K562 (cell line): ENCODE results near the gene CCDC92. TPM values are rescaled to one million over a fixed set of nuclear protein-coding genes. Genes with fewer than 3 reads are reported as not detected.

Experiments
- CBX5 ChIP-seq: IDR thresholded peaks from 2 replicates; pipeline ENCODE4 v1.6.1; 2014; ENCODE audit warnings: low read depth, borderline replicate concordance
- DACH1 ChIP-seq: fragments of 450-650 bp; IDR thresholded peaks from 2 replicates; pipeline ENCODE4 v1.6.1; 2018; ENCODE audit not compliant: partially characterized antibody
- ELK1 ChIP-seq: sonication (generic); formaldehyde crosslinking; IDR thresholded peaks from 2 replicates; pipeline ENCODE4 v1.8.1; 2022; ENCODE audit warnings: missing genetic modification reagents
- HDAC8 ChIP-seq: fragments of 450-650 bp; IDR thresholded peaks from 2 replicates; pipeline ENCODE4 v1.6.1; 2016; ENCODE audit warnings: mild to moderate bottlenecking, missing genetic modification characterization, moderate library complexity, missing compliant biosample characterization
- HMGXB4 ChIP-seq: sonication (generic); formaldehyde crosslinking; IDR thresholded peaks from 2 replicates; pipeline ENCODE4 v1.8.1; 2023; ENCODE audit warnings: mild to moderate bottlenecking, missing genetic modification reagents
- HNRNPH1 ChIP-seq: fragments of 200-400 bp; formaldehyde crosslinking; optimal IDR thresholded peaks from 2 replicates; pipeline ENCODE3; 2017; ENCODE audit warnings: low read depth, mild to moderate bottlenecking, low read length, moderate library complexity
- HNRNPL ChIP-seq: fragments of 200-400 bp; formaldehyde crosslinking; IDR thresholded peaks from 2 replicates; pipeline ENCODE4 v1.6.1; 2017; ENCODE audit warnings: low read depth, mild to moderate bottlenecking, low read length
- ILK ChIP-seq: fragments of 450-650 bp; IDR thresholded peaks from 2 replicates; pipeline ENCODE4 v1.6.1; 2016; ENCODE audit warnings: missing genetic modification characterization, low read depth, mild to moderate bottlenecking, missing compliant biosample characterization, moderate library complexity, borderline replicate concordance
- KDM1A ChIP-seq, 2 experiments: fragments of 450-650 bp; IDR thresholded peaks; 2 replicates each; pipeline ENCODE4 v1.6.1; 2016; ENCODE audit warnings: mild to moderate bottlenecking in 2 of 2
- MCM5 ChIP-seq: fragments of 450-650 bp; IDR thresholded peaks from 2 replicates; pipeline ENCODE4 v1.6.1; 2016; ENCODE audit warnings: low read depth
- MEIS2 ChIP-seq: fragments of 450-650 bp; IDR thresholded peaks from 2 replicates; pipeline ENCODE4 v1.6.1; 2014; ENCODE audit warnings: mild to moderate bottlenecking; ENCODE audit not compliant: partially characterized antibody
- NCOA2 ChIP-seq, 2 experiments: fragments of 450-650 bp; IDR thresholded peaks; 2 replicates each; pipeline ENCODE4 v1.6.1; 2018; ENCODE audit warnings: mild to moderate bottlenecking in 2 of 2, moderate library complexity in 1 of 2; ENCODE audit not compliant: partially characterized antibody in 2 of 2
- RBM14 ChIP-seq: fragments of 200-400 bp; formaldehyde crosslinking; IDR thresholded peaks from 2 replicates; pipeline ENCODE4 v1.6.1; 2018; ENCODE audit warnings: low read depth, mild to moderate bottlenecking, low read length, moderate library complexity, borderline replicate concordance; ENCODE audit not compliant: insufficient read depth
- RHOXF2B ChIP-seq: fragments of 250-450 bp; sonication (Bioruptor Pico); conservative IDR thresholded peaks from 2 replicates; pipeline ENCODE4 v1.5.1; 2021
- SOX6 ChIP-seq: fragments of 450-650 bp; IDR thresholded peaks from 2 replicates; pipeline ENCODE4 v1.6.1; 2014; ENCODE audit warnings: mild to moderate bottlenecking
- SP1 ChIP-seq: sonication (generic); formaldehyde crosslinking; IDR thresholded peaks from 2 replicates; pipeline ENCODE4 v1.8.1; 2022; ENCODE audit warnings: mild to moderate bottlenecking, missing genetic modification reagents
- ZBTB9 ChIP-seq: fragments of 450-650 bp; formaldehyde crosslinking; IDR thresholded peaks from 2 replicates; pipeline ENCODE4 v1.4.0; 2020; ENCODE audit warnings: mild to moderate bottlenecking, moderate library complexity
- ZNF717 ChIP-seq: fragments of 250-450 bp; sonication (Bioruptor Pico); IDR thresholded peaks from 2 replicates; pipeline ENCODE4 v1.5.0; 2021
- ZNF77 ChIP-seq: fragments of 250-450 bp; sonication (Bioruptor Pico); IDR thresholded peaks from 2 replicates; pipeline ENCODE4 v1.5.0; 2020
- polyA plus RNA-seq, 8 experiments: library from polyadenylated mRNA; depleted of rRNA in 4 of 8; stranded (reverse) in 5 of 8; unstranded in 3 of 8; fragments of >200 nt; fragmentation: Nextera tagmentation in 2 of 8; fragmentation: Illumina TruSeq in 1 of 8; extraction: Ambion mirVana in 2 of 8; extraction: Trizol in 1 of 8; gene quantifications; 2 replicates each; pipeline versions ENCODE4 v1.2.1 to v1.2.3, GENCODE V29; 2011 to 2014; ENCODE audit warnings: inconsistent platforms in 1 of 8, missing spikeins in 1 of 8
- total RNA-seq, 7 experiments: library from RNA; depleted of rRNA in 6 of 7; stranded (reverse); fragments of >200 nt in 6 of 7; fragmentation: Illumina TruSeq in 2 of 7; extraction: Trizol in 2 of 7; gene quantifications; 2 replicates each; pipeline versions ENCODE4 v1.2.1 to v1.2.3, GENCODE V29; 2011 to 2021; ENCODE audit warnings: low replicate concordance in 1 of 7
- TF ChIP-seq, protein P1 (sequence below): fragments of 450-650 bp; IDR thresholded peaks from 2 replicates; pipeline ENCODE4 v1.6.1; 2016
- TF ChIP-seq, protein P2 (sequence below): sonication (generic); formaldehyde crosslinking; IDR thresholded peaks from 2 replicates; pipeline ENCODE4 v1.9.0; 2022; ENCODE audit warnings: mild to moderate bottlenecking, missing genetic modification reagents
- TF ChIP-seq, protein P3 (sequence below), 2 experiments: fragments of 450-650 bp in 1 of 2; sonication (generic) in 1 of 2; formaldehyde crosslinking; conservative IDR thresholded peaks; 2 replicates each; pipeline versions ENCODE4 v1.4.0 to v1.8.1; 2020 to 2022; ENCODE audit warnings: mild to moderate bottlenecking in 1 of 2, missing genetic modification reagents in 1 of 2
- TF ChIP-seq, protein P4 (sequence below): fragments of 450-650 bp; formaldehyde crosslinking; IDR thresholded peaks from 2 replicates; pipeline ENCODE4 v1.4.0; 2020; ENCODE audit warnings: mild to moderate bottlenecking

The CCDC92 gene
- total and polyA plus RNA-seq, 9 of the 15 experiments (the other 6 are each of a cell fraction or from before 2014, with no cell fraction given) = 0.27 to 5.9 (median 2.1) TPM

- TF ChIP-seq HMGXB4 (CRISPR knock-in tag) (no peak), ZNF77 (CRISPR knock-in tag) (no peak), SOX6 (peak; percentile 73; the same call in 1 of the 2 replicates), CBX5 (no peak), RHOXF2B (CRISPR knock-in tag) (no peak), RBM14 (no peak), MCM5 (no peak), ZBTB9 (CRISPR knock-in tag) (no peak), DACH1 (peak; percentile 73), NCOA2 (IDR thresholded peaks at IDR 0.05; ENCODE audit: partially characterized antibody in 2 of 2) (no peak), HDAC8 (no peak), HNRNPL (no peak), ELK1 (CRISPR knock-in tag) (no peak), SP1 (no peak), ZNF717 (no peak), MEIS2 (peak; percentile 69), ILK (tag) (no peak), KDM1A (IDR thresholded peaks at IDR 0.05) (peak; percentile 79 to 85), HNRNPH1 (no peak)
- TF ChIP-seq, protein P1, sequence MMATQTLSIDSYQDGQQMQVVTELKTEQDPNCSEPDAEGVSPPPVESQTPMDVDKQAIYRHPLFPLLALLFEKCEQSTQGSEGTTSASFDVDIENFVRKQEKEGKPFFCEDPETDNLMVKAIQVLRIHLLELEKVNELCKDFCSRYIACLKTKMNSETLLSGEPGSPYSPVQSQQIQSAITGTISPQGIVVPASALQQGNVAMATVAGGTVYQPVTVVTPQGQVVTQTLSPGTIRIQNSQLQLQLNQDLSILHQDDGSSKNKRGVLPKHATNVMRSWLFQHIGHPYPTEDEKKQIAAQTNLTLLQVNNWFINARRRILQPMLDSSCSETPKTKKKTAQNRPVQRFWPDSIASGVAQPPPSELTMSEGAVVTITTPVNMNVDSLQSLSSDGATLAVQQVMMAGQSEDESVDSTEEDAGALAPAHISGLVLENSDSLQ = peak; percentile 80
- TF ChIP-seq, protein P2, sequence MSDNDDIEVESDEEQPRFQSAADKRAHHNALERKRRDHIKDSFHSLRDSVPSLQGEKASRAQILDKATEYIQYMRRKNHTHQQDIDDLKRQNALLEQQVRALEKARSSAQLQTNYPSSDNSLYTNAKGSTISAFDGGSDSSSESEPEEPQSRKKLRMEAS = no peak
- TF ChIP-seq, protein P3, sequence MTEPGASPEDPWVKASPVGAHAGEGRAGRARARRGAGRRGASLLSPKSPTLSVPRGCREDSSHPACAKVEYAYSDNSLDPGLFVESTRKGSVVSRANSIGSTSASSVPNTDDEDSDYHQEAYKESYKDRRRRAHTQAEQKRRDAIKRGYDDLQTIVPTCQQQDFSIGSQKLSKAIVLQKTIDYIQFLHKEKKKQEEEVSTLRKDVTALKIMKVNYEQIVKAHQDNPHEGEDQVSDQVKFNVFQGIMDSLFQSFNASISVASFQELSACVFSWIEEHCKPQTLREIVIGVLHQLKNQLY (CRISPR knock-in tag; conservative IDR thresholded peaks at IDR 0.05) = no peak
- TF ChIP-seq, protein P4, sequence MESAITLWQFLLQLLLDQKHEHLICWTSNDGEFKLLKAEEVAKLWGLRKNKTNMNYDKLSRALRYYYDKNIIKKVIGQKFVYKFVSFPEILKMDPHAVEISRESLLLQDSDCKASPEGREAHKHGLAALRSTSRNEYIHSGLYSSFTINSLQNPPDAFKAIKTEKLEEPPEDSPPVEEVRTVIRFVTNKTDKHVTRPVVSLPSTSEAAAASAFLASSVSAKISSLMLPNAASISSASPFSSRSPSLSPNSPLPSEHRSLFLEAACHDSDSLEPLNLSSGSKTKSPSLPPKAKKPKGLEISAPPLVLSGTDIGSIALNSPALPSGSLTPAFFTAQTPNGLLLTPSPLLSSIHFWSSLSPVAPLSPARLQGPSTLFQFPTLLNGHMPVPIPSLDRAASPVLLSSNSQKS (CRISPR knock-in tag) = no peak
These were observed 5.5 kb downstream of the CCDC92 start (continued) for GRCh38 chr12:123967121-123967586.
